Neural progenitor cell (in vitro differentiated cells): ENCODE results near the gene RSPH3. TPM values are rescaled to one million over a fixed set of nuclear protein-coding genes. Genes with fewer than 3 reads are reported as not detected.

Source experiments
- DNase-seq: peaks from one replicate; pipeline ENCODE4 v3.0.0-alpha.2; 2016; ENCODE audit warnings: low spot score
- H2AFZ ChIP-seq: fragments of 200-600 bp; sonication (generic); replicated peaks from 2 replicates; pipeline ENCODE4 v1.6.1; 2016; ENCODE audit warnings: antibody characterized with exemption
- H3F3A ChIP-seq: fragments of 200-600 bp; sonication (generic); 2 replicates; pipeline ENCODE4 v1.6.1; 2016; ENCODE audit warnings: antibody characterized with exemption, low read depth
- H3K27ac ChIP-seq: fragments of 200-600 bp; sonication (generic); 2 replicates; pipeline ENCODE4 v1.5.1; 2016; ENCODE audit warnings: mild to moderate bottlenecking
- H3K27me3 ChIP-seq: fragments of 200-600 bp; sonication (generic); 2 replicates; pipeline ENCODE4 v1.6.1; 2016; ENCODE audit warnings: mild to moderate bottlenecking, moderate library complexity
- H3K36me3 ChIP-seq: fragments of 200-600 bp; sonication (generic); 2 replicates; pipeline ENCODE4 v1.5.1; 2016
- H3K4me1 ChIP-seq: fragments of 200-600 bp; sonication (generic); 2 replicates; pipeline ENCODE4 v1.6.1; 2016; ENCODE audit warnings: mixed run types
- H3K4me2 ChIP-seq: fragments of 200-600 bp; sonication (generic); 2 replicates; pipeline ENCODE4 v1.6.1; 2016
- H3K4me3 ChIP-seq: fragments of 200-600 bp; sonication (generic); 2 replicates; pipeline ENCODE4 v1.5.1; 2016
- H3K79me2 ChIP-seq: fragments of 200-600 bp; sonication (generic); 2 replicates; pipeline ENCODE4 v1.6.1; 2016; ENCODE audit warnings: low read depth
- H3K9ac ChIP-seq: fragments of 200-600 bp; sonication (generic); 2 replicates; pipeline ENCODE4 v1.6.1; 2016
- H3K9me3 ChIP-seq: fragments of 200-600 bp; sonication (generic); 2 replicates; pipeline ENCODE4 v1.5.1; 2016; ENCODE audit warnings: low read depth
- H4K20me1 ChIP-seq: fragments of 200-600 bp; sonication (generic); 2 replicates; pipeline ENCODE4 v1.6.1; 2016; ENCODE audit warnings: low read depth
- H3K27ac Mint-ChIP-seq: 3 replicates; pipeline ENCODE4 v1.8.0; 2021; ENCODE audit warnings: mixed read lengths
- H3K27me3 Mint-ChIP-seq: 2 replicates; pipeline ENCODE4 v1.8.0; 2022; ENCODE audit warnings: low read depth, mild to moderate bottlenecking, inconsistent platforms, moderate library complexity, mixed read lengths; ENCODE audit not compliant: insufficient read depth
- H3K36me3 Mint-ChIP-seq: 3 replicates; pipeline ENCODE4 v1.8.0; 2021; ENCODE audit warnings: mixed read lengths
- H3K4me1 Mint-ChIP-seq: 3 replicates; pipeline ENCODE4 v1.8.0; 2021; ENCODE audit warnings: mixed read lengths
- H3K4me3 Mint-ChIP-seq: 3 replicates; pipeline ENCODE4 v1.8.0; 2021; ENCODE audit warnings: mild to moderate bottlenecking, moderate library complexity, mixed read lengths
- H3K9me3 Mint-ChIP-seq: 3 replicates; pipeline ENCODE4 v1.8.0; 2020; ENCODE audit warnings: mixed read lengths
- EZH2 ChIP-seq: fragments of 200-600 bp; sonication (generic); IDR thresholded peaks from 2 replicates; pipeline ENCODE4 v1.6.1; 2017; ENCODE audit warnings: antibody characterized with exemption, mild to moderate bottlenecking, moderate library complexity
- EZH2phosphoT487 ChIP-seq: fragments of 200-600 bp; sonication (generic); IDR thresholded peaks from 2 replicates; pipeline ENCODE4 v1.6.1; 2017; ENCODE audit warnings: antibody characterized with exemption
- total RNA-seq: library from RNA; depleted of rRNA; stranded (reverse); fragments of >200 nt; gene quantifications from 2 replicates; pipeline ENCODE4 v1.2.3, GENCODE V29; 2015; ENCODE audit warnings: low replicate concordance
- TF ChIP-seq, protein P1 (sequence below): fragments of 200-600 bp; sonication (generic); IDR thresholded peaks from 2 replicates; pipeline ENCODE4 v1.5.1; 2017; ENCODE audit warnings: antibody characterized with exemption, mild to moderate bottlenecking

The RSPH3 gene
- total RNA-seq, 1 donor from 2014 or later: 3.6 TPM

DNA sequence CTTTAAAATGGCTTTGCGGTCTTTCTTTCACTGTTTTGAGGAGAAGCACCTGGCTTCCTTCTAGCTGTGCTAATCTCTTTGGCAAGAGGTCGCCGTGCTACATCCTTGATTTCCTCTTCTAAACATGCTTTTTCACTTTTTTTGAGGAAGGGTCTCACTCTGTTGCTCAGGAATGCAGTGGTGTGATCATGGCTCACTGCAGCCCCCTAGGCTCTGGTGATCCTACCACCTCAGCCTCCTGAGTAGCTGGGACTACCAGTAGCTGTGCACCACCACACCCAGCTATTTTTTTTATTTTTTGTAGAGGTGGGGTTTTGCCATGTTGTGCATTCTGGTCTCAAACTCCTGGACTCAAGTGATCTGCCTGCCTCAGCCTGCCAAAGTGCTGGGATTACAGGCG, 40.5 kb downstream of the RSPH3 start:
- H3K9me3 Mint-ChIP-seq: peaks cover 2% of the 10 kb centered on the region
- no peak for DNase-seq
- no peak overlapping the region for H3K4me3 Mint-ChIP-seq
- Histone ChIP-seq H3K79me2 (no peaks in the 10 kb centered on the region), H3K36me3 (no peaks in the 10 kb centered on the region), H3K4me1 (no peaks in the 10 kb centered on the region), H3K4me2 (no peak overlapping the region), H3K4me3 (no peak overlapping the region), H2AFZ (no peak overlapping the region), H3K27ac (no peak overlapping the region), H4K20me1 (no peaks in the 10 kb centered on the region), H3K27me3 (no peaks in the 10 kb centered on the region), H3F3A (no peaks in the 10 kb centered on the region), H3K9me3 (no peaks in the 10 kb centered on the region), H3K9ac (no peak overlapping the region)
- no peaks in the 10 kb centered on the region for H3K27me3 Mint-ChIP-seq
- no peaks in the 10 kb centered on the region for H3K4me1 Mint-ChIP-seq
- H3K36me3 Mint-ChIP-seq: peaks cover 24% of the 10 kb centered on the region
- TF ChIP-seq EZH2phosphoT487 (no peak), EZH2 (no peak)
- TF ChIP-seq, protein P1, sequence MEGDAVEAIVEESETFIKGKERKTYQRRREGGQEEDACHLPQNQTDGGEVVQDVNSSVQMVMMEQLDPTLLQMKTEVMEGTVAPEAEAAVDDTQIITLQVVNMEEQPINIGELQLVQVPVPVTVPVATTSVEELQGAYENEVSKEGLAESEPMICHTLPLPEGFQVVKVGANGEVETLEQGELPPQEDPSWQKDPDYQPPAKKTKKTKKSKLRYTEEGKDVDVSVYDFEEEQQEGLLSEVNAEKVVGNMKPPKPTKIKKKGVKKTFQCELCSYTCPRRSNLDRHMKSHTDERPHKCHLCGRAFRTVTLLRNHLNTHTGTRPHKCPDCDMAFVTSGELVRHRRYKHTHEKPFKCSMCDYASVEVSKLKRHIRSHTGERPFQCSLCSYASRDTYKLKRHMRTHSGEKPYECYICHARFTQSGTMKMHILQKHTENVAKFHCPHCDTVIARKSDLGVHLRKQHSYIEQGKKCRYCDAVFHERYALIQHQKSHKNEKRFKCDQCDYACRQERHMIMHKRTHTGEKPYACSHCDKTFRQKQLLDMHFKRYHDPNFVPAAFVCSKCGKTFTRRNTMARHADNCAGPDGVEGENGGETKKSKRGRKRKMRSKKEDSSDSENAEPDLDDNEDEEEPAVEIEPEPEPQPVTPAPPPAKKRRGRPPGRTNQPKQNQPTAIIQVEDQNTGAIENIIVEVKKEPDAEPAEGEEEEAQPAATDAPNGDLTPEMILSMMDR: no peak
- H3K27ac Mint-ChIP-seq: no peak overlapping the region

DNA sequence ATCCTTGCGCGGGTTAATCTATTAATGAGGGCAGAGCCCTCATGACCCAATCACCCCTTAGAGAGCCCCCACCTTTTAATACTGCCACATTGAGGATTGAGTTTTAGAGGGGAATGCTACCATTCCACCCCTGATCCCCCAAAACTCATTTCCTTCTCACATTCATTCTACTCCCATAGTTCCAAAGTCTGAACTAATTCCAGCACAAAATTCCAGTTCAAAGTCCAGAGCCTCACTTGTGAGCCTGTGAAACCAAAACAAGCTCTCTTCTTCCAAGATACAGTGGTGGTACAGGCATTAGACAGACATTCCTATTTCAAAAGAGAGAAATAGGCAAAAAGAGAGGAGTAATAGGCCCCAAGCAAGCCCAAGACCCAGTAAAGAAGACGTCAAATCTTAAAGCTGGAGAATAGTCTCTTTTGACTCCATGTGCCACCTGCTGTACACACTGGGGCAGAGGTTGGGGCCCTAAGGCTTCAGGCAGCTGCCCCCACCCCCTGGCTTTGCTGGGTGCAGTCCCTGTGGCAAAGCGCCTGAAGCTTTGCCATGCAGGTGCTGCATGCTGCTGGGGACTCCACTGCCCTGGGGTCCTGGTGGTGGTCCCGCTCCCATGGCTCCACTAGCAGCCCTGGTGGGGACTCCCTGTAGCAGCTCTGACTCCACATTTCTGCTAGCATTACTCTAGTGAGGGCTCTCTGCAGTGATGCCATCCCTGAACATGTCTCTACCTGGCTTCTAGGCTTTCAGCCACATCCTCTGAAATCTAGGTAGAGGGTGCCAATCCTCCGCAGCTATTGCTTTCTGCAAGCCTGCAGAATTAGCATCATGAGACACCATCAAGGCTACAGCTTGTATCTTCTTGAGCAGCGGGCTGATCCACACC, 41.3 kb downstream of the RSPH3 start:
- H3K27me3 Mint-ChIP-seq: no peaks in the 10 kb centered on the region
- TF ChIP-seq EZH2: no peak
- TF ChIP-seq, protein P1: no peak
- no peak for TF ChIP-seq EZH2phosphoT487
- H3K27ac Mint-ChIP-seq: no peak overlapping the region
- H3K36me3 Mint-ChIP-seq: peaks cover 24% of the 10 kb centered on the region
- H4K20me1 ChIP-seq: no peaks in the 10 kb centered on the region
- peaks cover 2% of the 10 kb centered on the region for H3K9me3 Mint-ChIP-seq
- H3K4me3 ChIP-seq: no peak overlapping the region
- H3K4me1 Mint-ChIP-seq: no peaks in the 10 kb centered on the region
- no peaks in the 10 kb centered on the region for H3F3A ChIP-seq
- H3K4me3 Mint-ChIP-seq: no peak overlapping the region
- H3K27ac ChIP-seq: no peak overlapping the region
- no peaks in the 10 kb centered on the region for H3K27me3 ChIP-seq
- no peaks in the 10 kb centered on the region for H3K4me1 ChIP-seq
- DNase-seq: no peak
- H3K4me2 ChIP-seq: no peak overlapping the region
- H2AFZ ChIP-seq: no peak overlapping the region
- H3K9me3 ChIP-seq: no peaks in the 10 kb centered on the region
- no peak overlapping the region for H3K9ac ChIP-seq
- H3K79me2 ChIP-seq: no peaks in the 10 kb centered on the region
- no peaks in the 10 kb centered on the region for H3K36me3 ChIP-seq

GRCh38 chr6:158955255-158955654, 44.7 kb downstream of the RSPH3 start:
- no peak overlapping the region for H3K27ac ChIP-seq
- no peaks in the 10 kb centered on the region for H3K27me3 Mint-ChIP-seq
- no peaks in the 10 kb centered on the region for H3K27me3 ChIP-seq
- no peaks in the 10 kb centered on the region for H3F3A ChIP-seq
- DNase-seq: no peak
- no peak overlapping the region for H3K4me2 ChIP-seq
- H3K79me2 ChIP-seq: no peaks in the 10 kb centered on the region
- H3K9me3 Mint-ChIP-seq: peaks cover 13% of the 10 kb centered on the region
- H3K36me3 ChIP-seq: no peaks in the 10 kb centered on the region
- H3K4me3 ChIP-seq: no peak overlapping the region
- no peaks in the 10 kb centered on the region for H3K4me1 Mint-ChIP-seq
- H3K4me3 Mint-ChIP-seq: no peak overlapping the region
- no peak for TF ChIP-seq EZH2
- TF ChIP-seq EZH2phosphoT487: no peak
- TF ChIP-seq, protein P1: no peak
- H3K27ac Mint-ChIP-seq: no peak overlapping the region
- peaks cover 16% of the 10 kb centered on the region for H3K36me3 Mint-ChIP-seq
- no peaks in the 10 kb centered on the region for H4K20me1 ChIP-seq
- H3K9me3 ChIP-seq: no peaks in the 10 kb centered on the region
- H3K9ac ChIP-seq: no peak overlapping the region
- no peaks in the 10 kb centered on the region for H3K4me1 ChIP-seq
- no peak overlapping the region for H2AFZ ChIP-seq
